Measurements from ENCODE around the gene TRIAP1.

Gene TRIAP1

DNA sequence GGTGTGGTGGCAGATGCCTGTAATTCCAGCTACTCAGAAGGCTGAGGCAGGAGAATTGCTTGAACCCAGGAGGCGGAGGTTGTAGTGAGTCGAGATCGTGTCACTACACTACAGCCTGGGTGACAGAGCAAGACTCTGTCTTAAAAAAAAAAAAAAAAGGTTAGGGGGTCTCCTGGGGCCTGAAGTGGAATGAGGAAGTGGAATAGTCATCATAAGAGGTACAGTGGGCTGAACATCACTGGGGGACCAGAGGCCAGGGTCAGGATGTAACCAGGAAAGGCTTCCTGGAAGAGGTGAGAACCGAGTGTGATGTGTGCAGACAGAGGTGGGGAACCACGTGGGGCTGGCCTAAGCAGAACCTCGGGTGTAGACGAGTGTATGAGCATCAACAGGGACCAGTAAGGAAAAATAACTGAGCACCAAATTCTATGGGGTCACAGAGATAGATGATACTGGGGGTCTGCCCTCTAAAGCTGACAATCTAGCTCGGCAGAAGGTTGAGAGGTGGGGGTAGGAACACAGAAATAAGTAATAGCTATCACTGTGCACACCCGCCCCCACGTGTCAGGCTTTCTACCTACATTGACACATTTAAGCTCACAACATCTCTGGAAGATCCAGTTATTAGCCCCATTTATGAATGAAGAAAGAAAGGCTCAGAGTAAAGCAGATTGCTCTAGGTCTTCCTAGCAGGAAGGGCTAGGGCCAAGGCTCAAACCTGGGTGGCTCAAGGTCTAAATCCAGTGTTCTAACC, 13.2 kb downstream of the TRIAP1 start:
- DNase-seq = no peak

- no peak for DNase-seq
Measured at GRCh38 chr12:120429368-120429767, 16.8 kb downstream of the TRIAP1 start.

- DNase-seq = no peak
Measured at GRCh38 chr12:120428597-120429229, 17.5 kb downstream of the TRIAP1 start.

DNA sequence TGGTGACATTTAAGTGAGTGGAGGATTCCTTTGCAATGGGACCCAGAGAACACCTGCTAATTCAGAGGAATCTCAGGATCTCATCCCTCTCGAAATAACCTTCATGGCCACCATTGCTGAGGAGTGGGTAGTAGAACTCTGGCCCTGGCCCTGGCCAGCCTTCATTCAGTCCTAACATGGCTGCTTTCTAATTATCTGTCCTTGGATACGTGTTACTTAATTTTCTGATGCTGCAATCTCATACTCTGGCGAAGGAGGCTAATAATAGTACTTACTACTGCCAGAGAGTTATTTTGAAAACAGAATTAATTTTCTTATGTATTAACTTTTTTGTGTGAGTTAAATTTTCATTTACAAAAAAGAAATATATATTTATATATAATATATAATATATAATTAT, 20.4 kb downstream of the TRIAP1 start:
- no peak for DNase-seq

- DNase-seq = no peak
Measured at GRCh38 chr12:120422892-120423456, 23.2 kb downstream of the TRIAP1 start.

DNA sequence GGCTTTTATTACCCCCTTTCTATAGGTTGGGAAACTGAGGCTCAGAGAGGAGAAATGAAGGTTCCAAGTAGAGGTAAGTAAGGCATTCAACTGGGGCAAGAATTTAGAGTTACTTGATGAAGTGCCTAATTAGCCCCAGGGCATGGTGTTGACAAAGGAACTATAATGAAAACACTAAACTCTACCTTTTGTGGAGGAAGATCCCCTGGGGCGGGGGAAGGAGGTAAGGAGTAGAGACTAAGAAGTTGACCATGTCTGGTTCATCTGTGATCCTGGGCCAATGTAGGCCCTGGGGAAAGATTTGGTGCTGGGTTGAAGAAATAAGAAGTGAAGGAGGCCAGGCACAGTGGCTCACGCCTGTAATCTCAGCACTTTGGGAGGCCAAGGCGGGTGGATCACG, 24.5 kb downstream of the TRIAP1 start:
- DNase-seq = no peak

DNA sequence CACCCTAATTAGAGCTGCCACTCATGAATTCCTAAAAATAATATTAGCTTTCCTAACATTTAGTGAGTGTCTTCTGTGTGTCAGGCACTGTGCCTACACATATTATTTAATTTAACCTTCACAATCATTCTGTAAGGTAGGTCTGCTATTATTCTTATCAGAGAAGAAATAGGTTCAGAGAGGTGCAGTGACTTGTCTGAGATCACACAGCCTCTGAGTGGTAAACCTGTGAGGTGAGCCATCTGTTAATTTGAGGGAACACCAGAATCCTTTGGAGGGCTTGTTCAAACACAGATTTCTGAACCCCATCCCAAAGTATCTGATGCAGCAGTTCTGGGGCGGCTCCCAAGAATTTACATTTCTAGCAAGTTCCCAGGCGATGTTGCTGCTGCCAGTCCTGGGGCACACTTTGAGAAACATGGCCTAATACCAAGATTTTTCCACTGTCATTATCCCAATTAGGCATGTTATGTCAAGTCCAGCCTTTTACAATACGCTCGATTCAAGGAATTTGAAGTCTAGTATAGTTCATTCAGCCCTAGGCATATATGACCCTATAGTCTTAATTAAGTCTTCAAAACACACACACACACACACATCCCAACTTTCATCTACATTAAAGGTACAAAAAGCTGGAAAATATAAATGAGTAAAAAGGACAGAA, 28.1 kb downstream of the TRIAP1 start:
- no peak for DNase-seq

DNA sequence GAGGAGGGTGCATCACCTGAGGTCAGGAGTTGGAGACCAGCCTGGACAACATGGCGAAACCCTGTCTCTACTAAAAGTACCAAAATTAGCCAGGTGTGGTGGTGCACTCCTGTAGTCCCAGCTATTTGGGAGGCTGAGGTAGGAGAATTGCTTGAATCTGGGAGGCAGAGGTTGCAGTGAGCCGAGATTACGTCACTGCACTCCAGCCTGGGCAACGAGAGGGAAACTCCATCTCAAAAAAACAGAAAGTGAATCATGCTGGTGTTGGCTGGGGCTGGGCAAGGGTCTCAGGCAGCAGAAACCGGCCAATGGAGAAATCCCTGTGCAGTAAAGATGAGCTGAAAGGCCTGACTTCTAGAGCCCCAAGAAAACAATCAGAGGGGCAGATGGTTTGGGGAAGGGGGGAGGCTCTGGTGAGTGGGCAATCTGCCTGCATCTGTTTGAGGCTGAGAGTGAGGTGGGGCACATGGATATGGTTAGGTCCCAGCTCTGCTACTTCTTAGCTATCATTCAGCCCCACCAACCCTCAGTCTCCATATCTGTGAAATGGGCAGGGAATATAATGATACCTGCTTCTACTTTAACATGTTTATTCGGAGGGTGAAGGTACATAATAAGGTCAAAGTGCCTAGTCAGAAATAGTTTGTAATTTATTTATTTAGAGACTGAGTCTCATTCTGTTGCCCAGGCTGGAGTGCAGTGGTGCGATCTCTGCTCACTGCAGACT, 29.5 kb downstream of the TRIAP1 start:
- DNase-seq = no peak

DNA sequence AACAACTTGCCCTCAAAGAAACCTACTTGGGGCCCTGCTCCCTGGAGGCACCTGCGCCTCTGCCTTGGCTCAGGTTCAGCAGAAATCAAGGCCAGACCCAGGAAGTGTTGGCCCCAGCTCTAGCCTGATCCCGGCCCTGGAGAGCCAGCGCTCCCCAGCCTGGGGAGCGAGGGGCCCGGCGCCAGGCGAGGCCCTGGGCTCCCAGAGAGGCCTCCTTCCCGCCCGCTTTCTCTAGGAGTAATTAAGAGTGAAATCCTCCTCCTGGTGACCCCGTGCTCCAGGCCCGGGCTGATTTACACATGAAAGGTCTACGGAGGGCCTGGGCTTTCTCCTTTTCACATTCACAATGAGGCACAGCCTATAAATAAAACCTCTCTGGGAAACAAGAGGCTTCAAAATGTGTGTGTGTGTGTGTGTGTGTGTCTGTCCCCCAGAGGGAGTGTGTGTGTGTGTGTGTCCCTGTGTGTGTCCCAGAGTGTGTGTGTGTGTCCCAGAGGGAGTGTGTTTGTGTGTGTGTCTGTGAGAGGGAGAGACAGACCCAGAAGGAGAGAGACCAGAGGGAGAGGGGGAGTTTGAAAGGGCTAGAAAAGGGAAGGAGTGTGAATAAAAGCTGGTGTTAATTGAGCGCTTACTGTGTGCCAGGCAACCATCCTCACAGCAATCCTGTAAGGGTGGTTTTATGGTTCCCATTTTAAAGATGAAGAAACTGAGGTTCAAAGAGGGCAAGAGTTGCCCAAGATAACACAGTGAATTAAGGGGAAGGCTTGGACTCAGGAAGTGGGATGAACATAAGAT, 32.1 kb downstream of the TRIAP1 start:
- peak in 32 of 51 donors; percentile 3 to 66 (median 26) for DNase-seq

DNA sequence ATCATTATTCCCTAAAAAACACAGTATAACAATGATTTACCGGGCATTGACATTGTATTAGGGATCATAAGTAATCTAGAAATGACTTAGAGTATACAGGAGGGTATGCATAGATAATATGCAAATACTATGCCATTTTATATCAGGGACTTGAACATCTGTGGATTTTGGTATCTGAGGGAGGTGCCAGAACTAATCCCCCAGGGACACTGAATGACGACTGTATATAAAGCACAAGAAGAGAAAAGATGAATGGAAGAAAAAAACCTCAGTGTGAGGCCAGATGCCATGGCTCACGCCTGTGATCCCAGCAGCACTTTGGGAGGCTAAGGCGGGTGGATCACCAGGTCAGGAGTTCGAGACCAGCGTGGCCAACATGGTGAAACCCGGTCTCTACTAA, 33.8 kb downstream of the TRIAP1 start:
- DNase-seq = no peak

DNA sequence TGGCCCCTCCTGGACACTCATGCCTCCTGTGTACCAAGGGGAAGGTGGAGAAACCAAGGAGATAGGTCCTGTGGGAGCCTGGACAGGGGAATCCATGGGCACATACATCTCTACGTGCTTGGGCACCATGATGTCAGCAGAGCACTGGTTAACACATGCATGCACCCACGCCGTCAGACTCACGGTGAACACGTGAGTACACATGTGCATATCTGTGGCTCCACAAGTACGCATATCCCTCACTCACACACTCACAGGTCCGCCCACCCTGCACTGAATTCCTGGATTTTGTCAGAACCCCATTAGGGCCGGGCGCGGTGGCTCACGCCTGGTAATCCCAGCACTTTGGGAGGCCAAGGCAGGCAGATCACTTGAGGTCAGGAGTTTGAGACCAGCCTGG, 37.4 kb downstream of the TRIAP1 start:
- DNase-seq = no peak

- no peak for DNase-seq
Measured at GRCh38 chr12:120406553-120406952, 39.6 kb downstream of the TRIAP1 start.

- DNase-seq = no peak
Measured at GRCh38 chr12:120406069-120406468, 40.1 kb downstream of the TRIAP1 start.

DNA sequence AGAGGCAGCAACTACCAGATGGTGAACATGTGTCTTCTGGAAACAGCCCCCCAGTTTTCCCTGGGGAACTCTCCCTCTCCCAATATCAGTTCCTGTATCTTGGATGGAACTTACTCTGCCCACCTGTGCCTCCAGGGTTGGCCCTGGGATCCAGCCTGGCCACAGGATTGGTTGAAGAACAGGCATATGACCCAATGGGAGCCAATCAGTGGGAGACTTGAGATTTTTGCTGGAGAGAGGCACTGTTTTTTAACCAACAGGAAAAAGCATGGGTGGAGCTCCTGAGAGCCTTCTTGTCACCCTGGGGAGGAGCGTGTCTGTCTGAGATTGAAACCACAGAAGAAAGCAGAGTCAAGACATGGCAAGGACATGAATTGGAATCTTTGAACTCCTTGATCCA, 41.9 kb downstream of the TRIAP1 start:
- no peak for DNase-seq

- DNase-seq = no peak
Measured at GRCh38 chr12:120403869-120404268, 42.3 kb downstream of the TRIAP1 start.

DNA sequence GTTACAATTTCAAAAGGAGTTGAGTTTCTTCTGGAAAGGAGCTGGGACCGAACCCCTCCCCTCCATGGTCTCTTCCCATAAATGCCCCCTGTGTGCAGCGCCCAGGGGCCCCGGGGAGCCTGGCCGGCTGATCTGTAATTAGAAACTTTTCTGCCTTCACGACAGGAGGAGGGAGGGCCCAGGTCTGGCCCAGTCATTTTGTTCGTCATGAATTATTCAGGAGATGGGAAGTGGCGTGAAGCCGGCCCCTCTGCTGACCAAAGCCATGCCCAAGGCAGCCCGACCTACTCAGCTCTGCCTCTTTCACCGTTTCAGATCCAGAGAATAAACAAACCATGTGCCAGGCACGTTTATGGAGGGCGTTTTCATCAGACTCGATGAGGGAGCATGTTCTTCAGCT, 44.0 kb downstream of the TRIAP1 start:
- peak in 21 of 51 donors; percentile 1 to 32 (median 9) for DNase-seq

- no peak for DNase-seq
Measured at GRCh38 chr12:120399531-120399930, 46.7 kb downstream of the TRIAP1 start.

- DNase-seq = peak in 27 of 51 donors; percentile 2 to 60 (median 33)
Measured at GRCh38 chr12:120397824-120398540, 48.2 kb downstream of the TRIAP1 start.

- no peak for DNase-seq
Measured at GRCh38 chr12:120394483-120395367, 51.5 kb downstream of the TRIAP1 start.
